Tibial nerve (tissue), 4 donors: ENCODE results near the gene PATL1.

Experiments used
- CTCF ChIP-seq, 5 experiments: fragments of 200-600 bp in 3 of 5; fragments of 450-650 bp in 2 of 5; sonication (generic) in 3 of 5; IDR thresholded peaks; one replicate each; pipeline ENCODE4 v1.5.1; 2016 to 2019; ENCODE audit warnings: antibody characterized with exemption in 5 of 5, mild to moderate bottlenecking in 3 of 5, moderate library complexity in 2 of 5
- EP300 ChIP-seq, 2 donors: sonication (generic); formaldehyde crosslinking; IDR thresholded peaks; one replicate each; pipeline ENCODE4 v1.6.1; 2017; ENCODE audit warnings: antibody characterized with exemption in 2 of 2, mild to moderate bottlenecking in 1 of 2

GRCh38 chr11:59654893-59655292, 13.9 kb downstream of the PATL1 start:
- TF ChIP-seq EP300 (IDR thresholded peaks at IDR 0.05): no peak
- no peak for TF ChIP-seq CTCF (IDR thresholded peaks at IDR 0.05)
